ENCODE results near the gene COLEC11. TPM values are rescaled to one million over a fixed set of nuclear protein-coding genes. Genes with fewer than 3 reads are reported as not detected.

The COLEC11 gene
- total RNA-seq, 1 donor from 2014 or later: 0.13 TPM

DNA sequence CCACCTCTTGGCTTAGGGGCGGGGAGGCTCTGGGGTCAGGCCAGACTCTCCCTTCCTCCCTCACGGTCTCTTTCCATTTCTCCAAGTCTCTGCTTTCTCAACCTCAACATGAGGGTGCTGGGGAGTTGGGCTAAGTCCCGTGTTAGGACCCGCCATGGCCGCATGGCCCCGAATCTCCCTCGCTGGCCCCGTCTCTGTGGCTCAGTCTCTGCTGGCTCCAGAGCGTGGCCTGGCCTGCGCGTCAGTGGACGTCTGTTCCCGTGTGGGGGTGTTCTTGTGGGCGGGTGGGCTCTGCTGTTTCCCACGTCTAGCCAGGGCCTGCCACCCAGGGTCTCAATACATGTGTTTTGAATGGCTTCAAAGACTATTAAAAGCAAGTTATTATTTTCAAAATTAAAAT lies 75.5 kb downstream of the COLEC11 start:
- DNase-seq (ENCODE audit: low read depth, low spot score): no peak

DNA sequence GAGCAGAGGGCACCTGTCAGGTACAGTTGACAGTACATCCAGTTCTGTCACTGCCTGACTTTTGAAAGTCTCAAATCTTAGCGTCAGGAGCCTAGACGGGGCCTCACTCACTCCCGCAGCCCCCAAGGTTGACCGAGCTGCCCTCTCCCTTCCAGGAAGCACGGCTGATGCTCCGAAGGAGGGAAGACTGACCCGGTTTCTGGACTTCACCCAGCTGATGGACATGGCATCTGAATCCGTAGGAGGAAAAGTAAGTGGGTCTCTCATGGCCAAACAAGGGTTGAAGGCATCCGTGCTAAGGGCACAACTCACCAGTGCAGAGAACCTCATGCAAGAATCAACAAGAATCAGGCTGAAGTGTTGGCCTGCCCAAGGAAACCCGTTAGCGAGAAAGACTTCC lies 76.0 kb downstream of the COLEC11 start:
- DNase-seq (ENCODE audit: low read depth, low spot score): no peak

DNA sequence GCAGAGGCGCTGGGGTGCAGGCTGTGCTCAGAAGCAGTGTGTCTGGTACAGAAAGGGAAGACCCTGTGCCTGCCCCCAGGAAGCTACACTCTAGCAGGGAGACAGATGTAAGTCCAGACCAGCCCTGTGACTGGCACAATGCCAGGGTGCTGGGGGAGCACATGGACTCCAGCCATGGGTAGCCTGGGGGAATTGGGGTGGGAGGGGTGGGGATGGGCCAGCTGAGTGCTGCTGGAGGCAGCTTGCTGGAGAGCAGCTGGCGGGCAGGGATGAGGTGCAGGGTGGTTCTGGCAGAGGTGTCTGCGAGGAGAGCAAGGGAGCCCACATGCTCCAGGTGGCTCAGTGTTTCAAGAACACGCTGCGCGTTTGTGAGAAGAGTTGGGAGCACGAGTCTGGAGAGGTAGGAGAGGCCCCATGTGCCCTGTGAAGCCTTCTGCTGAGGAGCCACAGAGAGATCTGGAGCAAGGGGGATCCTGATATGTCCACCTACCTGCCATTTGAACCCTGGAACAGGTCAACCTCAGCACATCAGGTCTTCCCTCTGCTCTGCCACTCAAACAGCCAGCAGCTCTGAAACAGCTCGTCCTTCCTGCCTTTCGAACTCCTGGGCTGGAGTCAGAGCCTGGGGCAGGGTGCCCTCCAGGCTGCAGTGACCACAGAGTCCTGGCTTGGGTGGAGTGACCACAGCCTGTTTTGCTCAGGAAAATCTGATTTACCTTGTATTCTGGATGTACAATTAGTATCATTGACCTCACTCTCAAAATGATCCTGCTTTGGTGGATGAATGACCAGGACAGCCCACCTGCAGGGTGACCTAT lies 78.2 kb downstream of the COLEC11 start:
- DNase-seq (ENCODE audit: low read depth, low spot score): no peak

GRCh38 chr2:3674066-3674845 lies 79.3 kb downstream of the COLEC11 start:
- DNase-seq (ENCODE audit: low read depth, low spot score): no peak

- no peak for DNase-seq (ENCODE audit: low read depth, low spot score)
Measured at GRCh38 chr2:3675687-3676086, 80.8 kb downstream of the COLEC11 start.

GRCh38 chr2:3677436-3677835 lies 82.5 kb downstream of the COLEC11 start:
- no peak for DNase-seq (ENCODE audit: low read depth, low spot score)

- no peak for DNase-seq (ENCODE audit: low read depth, low spot score)
Measured at GRCh38 chr2:3678212-3678611, 83.3 kb downstream of the COLEC11 start.

- DNase-seq (ENCODE audit: low read depth, low spot score): no peak
Measured at GRCh38 chr2:3679180-3679579, 84.3 kb downstream of the COLEC11 start.

DNA sequence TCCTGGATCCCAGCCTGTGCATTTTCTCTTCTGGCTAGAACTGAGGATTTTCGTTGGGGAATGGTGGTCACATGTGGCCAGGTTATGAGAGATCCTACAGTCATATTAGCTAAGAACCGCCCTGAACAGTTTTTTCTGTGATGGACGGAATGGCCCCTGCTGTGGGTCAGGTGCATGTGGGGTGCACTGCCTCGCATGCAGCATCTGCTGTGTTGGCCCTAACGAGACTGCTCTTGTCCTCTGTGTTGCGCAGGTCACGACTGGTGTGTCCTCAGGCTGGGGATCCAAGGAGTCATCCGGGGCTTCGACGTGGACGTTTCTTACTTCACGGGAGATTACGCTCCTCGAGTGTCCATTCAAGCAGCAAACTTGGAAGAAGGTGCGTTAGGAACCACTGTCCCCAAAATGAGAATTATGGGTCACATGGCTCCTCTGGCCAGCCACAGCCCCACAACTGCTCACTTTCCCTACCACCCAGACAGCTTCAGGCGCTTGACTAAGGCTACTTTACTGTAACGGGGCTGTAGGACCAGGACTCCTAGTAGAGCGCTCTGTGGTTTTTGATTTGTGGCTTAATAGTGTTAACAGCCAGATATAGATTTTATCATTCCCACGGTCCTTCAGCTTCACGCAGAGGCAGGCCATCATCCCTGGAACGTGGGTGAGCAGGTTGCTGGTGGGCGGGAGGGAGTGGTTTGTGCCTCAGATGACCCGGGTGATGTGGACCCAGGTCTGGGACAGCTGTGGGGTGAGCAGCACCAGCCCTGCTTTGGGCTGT lies 84.9 kb downstream of the COLEC11 start:
- no peak for DNase-seq (ENCODE audit: low read depth, low spot score)

- no peak for DNase-seq (ENCODE audit: low read depth, low spot score)
Measured at GRCh38 chr2:3680548-3681345, 85.8 kb downstream of the COLEC11 start.

DNA sequence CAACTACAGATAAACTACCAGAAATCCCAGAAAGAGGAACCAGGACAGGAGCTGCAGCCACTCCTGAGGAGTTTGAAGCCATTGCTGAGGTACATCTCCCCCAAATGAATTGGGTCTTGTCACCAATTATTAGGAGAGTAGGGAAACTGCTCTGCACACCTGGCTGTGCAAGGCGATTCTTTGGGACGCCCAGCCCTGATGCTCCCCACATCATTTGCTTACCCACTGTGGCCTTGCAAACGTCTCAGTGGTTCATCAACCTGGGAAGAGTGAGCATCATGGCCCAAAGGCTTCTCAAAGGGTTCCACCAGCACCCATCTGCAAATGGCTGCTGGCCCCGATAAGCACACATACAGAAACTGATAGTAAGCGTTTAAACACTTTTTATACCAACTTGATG lies 86.7 kb downstream of the COLEC11 start:
- no peak for DNase-seq (ENCODE audit: low read depth, low spot score)

GRCh38 chr2:3682811-3683210 lies 87.9 kb downstream of the COLEC11 start:
- DNase-seq (ENCODE audit: low read depth, low spot score): no peak

GRCh38 chr2:3683748-3684454 lies 89.0 kb downstream of the COLEC11 start:
- DNase-seq (ENCODE audit: low read depth, low spot score): no peak

GRCh38 chr2:3689998-3690748 lies 95.3 kb downstream of the COLEC11 start:
- DNase-seq (ENCODE audit: low read depth, low spot score): no peak

GRCh38 chr2:3692375-3692774 lies 97.5 kb downstream of the COLEC11 start:
- no peak for DNase-seq (ENCODE audit: low read depth, low spot score)

Other genes with a start within 250 kb of the COLEC11 start
- gene EIPR1, start 217.3 kb upstream of the COLEC11 start, total RNA-seq: 42.2 and 44.8 TPM in 2 replicates
- 41.8 and 51.0 TPM in 2 replicates for gene TRAPPC12, start 215.4 kb upstream of the COLEC11 start, total RNA-seq
- gene ADI1, start 75.6 kb upstream of the COLEC11 start, total RNA-seq: 38.6 and 48.2 TPM in 2 replicates
- gene RNASEH1, start 36.8 kb upstream of the COLEC11 start, total RNA-seq: 36.8 and 41.6 TPM in 2 replicates
- 1,253 and 1,794 TPM in 2 replicates for gene RPS7, start 19.9 kb upstream of the COLEC11 start, total RNA-seq
- gene ALLC, start 63.1 kb downstream of the COLEC11 start, total RNA-seq: not detected in 2 replicates
- not detected in 2 replicates for gene DCDC2C, start 108.5 kb downstream of the COLEC11 start, total RNA-seq

Measured in pulmonary artery endothelial cell (primary cell).